IMR-90 (cell line): ENCODE results near the gene PPRC1. TPM values are rescaled to one million over a fixed set of nuclear protein-coding genes. Genes with fewer than 3 reads are reported as not detected.

ENCODE experiments used
- ATAC-seq: fragments of 200-7000 bp; cut with Tn5 transposase; 2 replicates; pipeline ENCODE4 v1.9.1; 2020; ENCODE audit warnings: low read depth, mild to moderate bottlenecking, moderate library complexity
- BruUV-seq: library from RNA; stranded (reverse); fragments of 400-500 nt; replicated peaks from 2 replicates; lab custom pipeline; 2021; lab: Mats Ljungman, UMichigan
- CTCF ChIA-PET: fragments of 300-600 bp; formaldehyde crosslinking; extraction: SDS; loops from one replicate; lab custom pipeline; 2021; ENCODE audit warnings: antibody characterized with exemption; lab: Yijun Ruan, JAX
- POLR2A ChIA-PET: fragments of 300-600 bp; sonication (Branson Sonifier 250); formaldehyde crosslinking; loops from one replicate; lab custom pipeline; 2022; ENCODE audit warnings: antibody characterized with exemption; ENCODE audit not compliant: unreplicated experiment; lab: Charles Lee
- DNase-seq: peaks from one replicate; pipeline ENCODE4 v3.0.0; 2013
- H2AFZ ChIP-seq: replicated peaks from 2 replicates; pipeline ENCODE3; 2013; ENCODE audit warnings: low read length, mild to moderate bottlenecking; ENCODE audit not compliant: poor library complexity
- H2AK5ac ChIP-seq: 2 replicates; pipeline ENCODE4 v1.6.1; 2013; ENCODE audit warnings: low read depth, low read length, inconsistent platforms
- H2AK9ac ChIP-seq: replicated peaks from 2 replicates; pipeline ENCODE3; 2013; ENCODE audit warnings: mild to moderate bottlenecking, low read depth, low read length, moderate library complexity; ENCODE audit not compliant: poor library complexity
- H2BK120ac ChIP-seq: 2 replicates; pipeline ENCODE4 v1.6.1; 2013; ENCODE audit warnings: low read depth, low read length, inconsistent platforms
- H2BK15ac ChIP-seq: 3 replicates; pipeline ENCODE4 v1.6.1; 2013; ENCODE audit warnings: low read depth, low read length, inconsistent platforms
- H2BK20ac ChIP-seq: 2 replicates; pipeline ENCODE4 v1.6.1; 2013; ENCODE audit warnings: low read depth, mild to moderate bottlenecking, inconsistent platforms, low read length, moderate library complexity
- H2BK5ac ChIP-seq: 2 replicates; pipeline ENCODE4 v1.6.1; 2013; ENCODE audit warnings: mild to moderate bottlenecking, low read depth, low read length, inconsistent platforms; ENCODE audit not compliant: poor library complexity, severe bottlenecking
- H3K14ac ChIP-seq: replicated peaks from 2 replicates; pipeline ENCODE4 v1.6.1; 2013; ENCODE audit warnings: low read depth, low read length, inconsistent platforms
- H3K18ac ChIP-seq: 2 replicates; pipeline ENCODE4 v1.6.1; 2013; ENCODE audit warnings: low read depth, low read length, control low read depth
- H3K23ac ChIP-seq: 2 replicates; pipeline ENCODE4 v1.6.1; 2013; ENCODE audit warnings: low read depth, low read length, inconsistent platforms
- H3K27ac ChIP-seq: 2 replicates; pipeline ENCODE4 v1.5.1; 2013; ENCODE audit warnings: mild to moderate bottlenecking, control low read depth, low read length; ENCODE audit not compliant: insufficient read depth
- H3K27me3 ChIP-seq: 2 replicates; pipeline ENCODE4 v1.6.1; 2013; ENCODE audit warnings: low read length; ENCODE audit not compliant: control insufficient read depth, insufficient read depth
- H3K36me3 ChIP-seq: 2 replicates; pipeline ENCODE4 v1.6.1; 2013; ENCODE audit warnings: low read length, mixed read lengths; ENCODE audit not compliant: control insufficient read depth, insufficient read depth
- H3K4ac ChIP-seq: 2 replicates; pipeline ENCODE4 v1.6.1; 2013; ENCODE audit warnings: low read depth, low read length, inconsistent platforms
- H3K4me1 ChIP-seq: 2 replicates; pipeline ENCODE4 v1.6.1; 2013; ENCODE audit warnings: low read length, mixed read lengths; ENCODE audit not compliant: control insufficient read depth, insufficient read depth
- H3K4me2 ChIP-seq: 2 replicates; pipeline ENCODE4 v1.6.1; 2013; ENCODE audit warnings: low read depth, mild to moderate bottlenecking, control low read depth, low read length, moderate library complexity
- H3K4me3 ChIP-seq: 2 replicates; pipeline ENCODE4 v1.5.1; 2013; ENCODE audit warnings: low read depth, mild to moderate bottlenecking, control low read depth, low read length, moderate library complexity; ENCODE audit not compliant: insufficient read depth
- H3K56ac ChIP-seq: 2 replicates; pipeline ENCODE4 v1.6.1; 2013; ENCODE audit warnings: low read length, inconsistent platforms; ENCODE audit not compliant: insufficient read depth; ENCODE audit errors: extremely low read depth
- H3K79me1 ChIP-seq, 2 experiments: 2 replicates each; pipeline ENCODE4 v1.6.1; 2013; ENCODE audit warnings: low read length in 2 of 2, inconsistent platforms in 1 of 2, low read depth in 1 of 2
- H3K9ac ChIP-seq: 2 replicates; pipeline ENCODE4 v1.6.1; 2013; ENCODE audit warnings: low read depth, low read length, control low read depth
- H3K9me1 ChIP-seq: 2 replicates; pipeline ENCODE4 v1.6.1; 2013; ENCODE audit warnings: low read length, inconsistent platforms; ENCODE audit not compliant: insufficient read depth
- H3K9me3 ChIP-seq: 2 replicates; pipeline ENCODE4 v1.6.1; 2013; ENCODE audit warnings: low read length; ENCODE audit not compliant: control insufficient read depth, insufficient read depth
- H4K20me1 ChIP-seq: 2 replicates; pipeline ENCODE4 v1.6.1; 2013; ENCODE audit warnings: low read length, inconsistent platforms; ENCODE audit not compliant: insufficient read depth
- H4K5ac ChIP-seq: 2 replicates; pipeline ENCODE4 v1.6.1; 2013; ENCODE audit warnings: mild to moderate bottlenecking, low read depth, low read length, control low read depth
- H4K8ac ChIP-seq, 2 experiments: 2 replicates each; pipeline ENCODE4 v1.6.1; 2013; ENCODE audit warnings: low read depth in 2 of 2, low read length in 2 of 2, control low read depth in 1 of 2, inconsistent platforms in 1 of 2
- H4K91ac ChIP-seq: 2 replicates; pipeline ENCODE4 v1.6.1; 2013; ENCODE audit warnings: low read depth, low read length, inconsistent platforms; ENCODE audit not compliant: insufficient read depth
- CHD1 ChIP-seq: IDR thresholded peaks from 2 replicates; pipeline ENCODE4 v1.6.1; 2012; ENCODE audit warnings: low read depth, low read length, improper control_type of control experiment
- FOS ChIP-seq: fragments of 150-350 bp; IDR thresholded peaks from 2 replicates; pipeline ENCODE4 v1.6.1; 2016; ENCODE audit warnings: low read depth, low read length
- WGBS, 2 experiments: methylation state at CpG; one replicate each; pipeline versions ENCODE4 v1.1.5 to v1.1.7; 2013; ENCODE audit warnings: missing lambda C conversion rate in 2 of 2; ENCODE audit not compliant: insufficient read length in 1 of 2; ENCODE audit errors: extremely low coverage in 2 of 2; 5-methylcytosine and 5-hydroxymethylcytosine counted together
- dilution Hi-C: fragments of 300-500 bp; cut with HindIII; formaldehyde crosslinking; loops from one replicate; pipeline ENCODE4 v1.14.3; 2018; ENCODE audit warnings: low sequenced_read_pairs; ENCODE audit not compliant: unreplicated experiment
- in situ Hi-C: fragments of 300-500 bp; cut with MboI; formaldehyde crosslinking; loops from 3 replicates; pipeline ENCODE4 v1.14.3; 2019; ENCODE audit warnings: low sequenced_read_pairs, inconsistent platforms, mixed read lengths
- intact Hi-C: fragments of 100-400 bp; cut with micrococcal nuclease; formaldehyde crosslinking; loops from 2 replicates; pipeline ENCODE4 v1.10.0; 2022
- polyA plus RNA-seq, 3 experiments: library from polyadenylated mRNA; depleted of rRNA; stranded (reverse); fragments of >200 nt; gene quantifications; 2 replicates each; pipeline ENCODE4 v1.2.3, GENCODE V29; 2012; ENCODE audit warnings: low replicate concordance in 1 of 3
- total RNA-seq: library from RNA; depleted of rRNA; stranded (reverse); fragments of >200 nt; gene quantifications from 2 replicates; pipeline ENCODE4 v1.2.3, GENCODE V29; 2012

The PPRC1 gene
- total and polyA plus RNA-seq, 2 of the 4 experiments (the other 2 are of a cell fraction) = 11.8 to 38.7 TPM

GRCh38 chr10:102139281-102140110, 6.7 kb downstream of the PPRC1 start:
- BruUV-seq = no TSS peak
- in situ Hi-C loops = no loop called here

More at GRCh38 chr10:102139281-102140110, 6.7 kb downstream of the PPRC1 start:
- no peak overlapping the region for H2AFZ ChIP-seq
- H3K18ac ChIP-seq = no peak overlapping the region
- no peak overlapping the region for H4K8ac ChIP-seq
- H4K5ac ChIP-seq = no peak overlapping the region
- DNase-seq (no peak), ATAC-seq (no peak)
- H2AK9ac ChIP-seq = no peak overlapping the region
- peaks cover 87% of the 10 kb centered on the region for H4K20me1 ChIP-seq
- no peaks in the 10 kb centered on the region for H3K9me3 ChIP-seq
- H3K9me1 ChIP-seq = peaks cover 46% of the 10 kb centered on the region
- H3K36me3 ChIP-seq = peaks cover 57% of the 10 kb centered on the region
- WGBS, 2 experiments = 100% methylated on average over 7 of the region's 15 CpGs; no CpG with 5 or more reads in 1 of the 2 experiments
- no peak overlapping the region; the same call in 1 of the 2 replicates for H3K23ac ChIP-seq
- TF ChIP-seq CHD1 = no peak
- TF ChIP-seq FOS = no peak
- no peak overlapping the region for H2AK5ac ChIP-seq
- CTCF ChIA-PET = no interaction called here
- H2BK120ac ChIP-seq = no peak overlapping the region
- H2BK5ac ChIP-seq = no peak overlapping the region
- H2BK20ac ChIP-seq = no peak overlapping the region
- no peak overlapping the region for H3K4ac ChIP-seq
- no peak overlapping the region for H3K56ac ChIP-seq
- H4K91ac ChIP-seq = no peak overlapping the region
- dilution Hi-C loops (no loop called here), intact Hi-C loops (no loop called here)
- H3K79me1 ChIP-seq = peaks cover 25 to 87% of the 10 kb centered on the region in 2 experiments
- no peak overlapping the region for H3K4me2 ChIP-seq
- H3K14ac ChIP-seq = no peak overlapping the region
- H2BK15ac ChIP-seq = no peak overlapping the region
- no peaks in the 10 kb centered on the region for H3K27me3 ChIP-seq
- no peak overlapping the region for H3K4me3 ChIP-seq
- peaks cover 7% of the 10 kb centered on the region; the same call in 1 of the 2 replicates for H3K4me1 ChIP-seq
- no peak overlapping the region for H3K9ac ChIP-seq
- no peak overlapping the region for H3K27ac ChIP-seq
- POLR2A ChIA-PET = interaction anchor here (0.5 kb wide), 1 partner anchor 21 kb away, joined by 3 read pairs; no protein-coding TSS in a partner anchor
